H9 (cell line): ENCODE data around the gene SLC33A1. TPM values are rescaled to one million over a fixed set of nuclear protein-coding genes. Genes with fewer than 3 reads are reported as not detected.

Source experiments
- DNase-seq: peaks from one replicate; pipeline ENCODE4 v3.0.0-alpha.2; 2017
- H2AFZ ChIP-seq: one replicate; pipeline ENCODE4 v1.6.1; 2013; ENCODE audit warnings: mild to moderate bottlenecking, low read length, control low read depth, moderate library complexity
- H2AK5ac ChIP-seq: 2 replicates; pipeline ENCODE4 v1.6.1; 2013; ENCODE audit warnings: low read length, control low read depth, mixed read lengths; ENCODE audit not compliant: insufficient read length
- H2BK120ac ChIP-seq: one replicate; pipeline ENCODE4 v1.6.1; 2013; ENCODE audit warnings: low read depth, mild to moderate bottlenecking, low read length, control low read depth, inconsistent platforms; ENCODE audit not compliant: poor library complexity, severe bottlenecking
- H2BK12ac ChIP-seq: 2 replicates; pipeline ENCODE4 v1.6.1; 2013; ENCODE audit warnings: low read length, control low read depth, mixed read lengths, low read depth; ENCODE audit not compliant: insufficient read length
- H2BK15ac ChIP-seq: 2 replicates; pipeline ENCODE4 v1.6.1; 2013; ENCODE audit warnings: low read depth, low read length, control low read depth
- H2BK20ac ChIP-seq: one replicate; pipeline ENCODE4 v1.6.1; 2013; ENCODE audit warnings: low read depth, mild to moderate bottlenecking, low read length, control low read depth, inconsistent platforms; ENCODE audit not compliant: poor library complexity, severe bottlenecking
- H2BK5ac ChIP-seq: 2 replicates; pipeline ENCODE4 v1.6.1; 2013; ENCODE audit warnings: low read length, control low read depth, mixed read lengths; ENCODE audit not compliant: insufficient read length
- H3K14ac ChIP-seq: 2 replicates; pipeline ENCODE4 v1.6.1; 2013; ENCODE audit warnings: low read length, control low read depth; ENCODE audit not compliant: insufficient read depth
- H3K18ac ChIP-seq: 2 replicates; pipeline ENCODE4 v1.6.1; 2013; ENCODE audit warnings: low read depth, mild to moderate bottlenecking, mixed read lengths, low read length, control low read depth; ENCODE audit not compliant: insufficient read length
- H3K23ac ChIP-seq: 2 replicates; pipeline ENCODE4 v1.6.1; 2013; ENCODE audit warnings: low read length, control low read depth, mixed read lengths, low read depth; ENCODE audit not compliant: insufficient read length
- H3K23me2 ChIP-seq: 2 replicates; pipeline ENCODE4 v1.6.1; 2013; ENCODE audit warnings: low read depth, mild to moderate bottlenecking, mixed read lengths, low read length, control low read depth; ENCODE audit not compliant: insufficient read length, poor library complexity, severe bottlenecking
- H3K27ac ChIP-seq: 2 replicates; pipeline ENCODE4 v1.5.1; 2013; ENCODE audit warnings: low read length, control low read depth, mixed read lengths, low read depth; ENCODE audit not compliant: insufficient read length
- H3K27me3 ChIP-seq: 2 replicates; pipeline ENCODE4 v1.6.1; 2013; ENCODE audit warnings: low read length, control low read depth, inconsistent platforms; ENCODE audit not compliant: insufficient read depth
- H3K4ac ChIP-seq: 2 replicates; pipeline ENCODE4 v1.6.1; 2013; ENCODE audit warnings: low read depth, mild to moderate bottlenecking, control low read depth, inconsistent platforms, low read length, moderate library complexity
- H3K4me1 ChIP-seq: 2 replicates; pipeline ENCODE4 v1.6.1; 2013; ENCODE audit warnings: low read length, control low read depth, inconsistent platforms; ENCODE audit not compliant: insufficient read depth
- H3K4me2 ChIP-seq: 2 replicates; pipeline ENCODE4 v1.6.1; 2013; ENCODE audit warnings: low read length, control low read depth, mixed read lengths; ENCODE audit not compliant: insufficient read length, insufficient read depth
- H3K56ac ChIP-seq: 2 replicates; pipeline ENCODE4 v1.6.1; 2013; ENCODE audit warnings: low read depth, mild to moderate bottlenecking, mixed read lengths, low read length, control low read depth; ENCODE audit not compliant: insufficient read length
- H3K79me1 ChIP-seq: 2 replicates; pipeline ENCODE4 v1.6.1; 2013; ENCODE audit warnings: low read depth, mild to moderate bottlenecking, moderate library complexity, low read length, control low read depth, inconsistent platforms; ENCODE audit not compliant: insufficient read depth, poor library complexity, severe bottlenecking
- H3K79me2 ChIP-seq: 2 replicates; pipeline ENCODE4 v1.6.1; 2013; ENCODE audit warnings: low read length, control low read depth, inconsistent platforms; ENCODE audit not compliant: insufficient read depth
- H3K9ac ChIP-seq: 2 replicates; pipeline ENCODE4 v1.6.1; 2013; ENCODE audit warnings: low read length, control low read depth, mixed read lengths; ENCODE audit not compliant: insufficient read length; ENCODE audit errors: extremely low read depth
- H3K9me3 ChIP-seq: one replicate; pipeline ENCODE4 v1.6.1; 2013; ENCODE audit warnings: low read depth, low read length, inconsistent platforms; ENCODE audit not compliant: control insufficient read depth
- H3T11ph ChIP-seq: one replicate; pipeline ENCODE4 v1.6.1; 2013; ENCODE audit warnings: mild to moderate bottlenecking, low read length, control low read depth, inconsistent platforms
- H4K20me1 ChIP-seq: one replicate; pipeline ENCODE4 v1.6.1; 2013; ENCODE audit not compliant: control insufficient read depth, insufficient read length, insufficient read depth
- H4K5ac ChIP-seq: 2 replicates; pipeline ENCODE4 v1.6.1; 2013; ENCODE audit warnings: low read depth, mild to moderate bottlenecking, mixed read lengths, low read length, control low read depth; ENCODE audit not compliant: insufficient read length
- H4K8ac ChIP-seq: replicated peaks from 2 replicates; pipeline ENCODE4 v1.6.1; 2013; ENCODE audit warnings: low read length, control low read depth, mixed read lengths, low read depth; ENCODE audit not compliant: insufficient read length
- H4K91ac ChIP-seq: 2 replicates; pipeline ENCODE4 v1.6.1; 2013; ENCODE audit warnings: low read depth, mild to moderate bottlenecking, moderate library complexity, mixed read lengths, low read length, control low read depth; ENCODE audit not compliant: insufficient read length
- H3K27ac Mint-ChIP-seq, 3 experiments: 2 replicates in 2 of 3; 3 replicates in 1 of 3; pipeline ENCODE4 v1.8.0; 2020 to 2021; ENCODE audit warnings: mixed read lengths in 3 of 3, mild to moderate bottlenecking in 1 of 3, moderate library complexity in 1 of 3
- H3K27me3 Mint-ChIP-seq: 2 replicates; pipeline ENCODE4 v1.8.0; 2021; ENCODE audit warnings: low read depth, mild to moderate bottlenecking, moderate library complexity, mixed read lengths
- H3K36me3 Mint-ChIP-seq, 3 experiments: 2 replicates in 2 of 3; 3 replicates in 1 of 3; pipeline ENCODE4 v1.8.0; 2020 to 2021; ENCODE audit warnings: low read depth in 3 of 3, mixed read lengths in 3 of 3; ENCODE audit not compliant: insufficient read depth in 1 of 3
- H3K4me1 Mint-ChIP-seq, 2 experiments: 2 replicates each; pipeline ENCODE4 v1.8.0; 2020; ENCODE audit warnings: mixed read lengths in 2 of 2
- H3K4me3 Mint-ChIP-seq, 2 experiments: 2 replicates in 1 of 2; 3 replicates in 1 of 2; pipeline ENCODE4 v1.8.0; 2020 to 2021; ENCODE audit warnings: mild to moderate bottlenecking in 2 of 2, mixed read lengths in 2 of 2, moderate library complexity in 1 of 2
- H3K9me3 Mint-ChIP-seq, 2 experiments: 2 replicates in 1 of 2; 3 replicates in 1 of 2; pipeline ENCODE4 v1.8.0; 2020; ENCODE audit warnings: mild to moderate bottlenecking in 2 of 2, mixed read lengths in 2 of 2, moderate library complexity in 1 of 2
- total RNA-seq: library from RNA; stranded (reverse); gene quantifications from 2 replicates; pipeline ENCODE4 v1.2.1, GENCODE V29; 2021
- TF ChIP-seq, protein P1 (sequence below): fragments of 200-600 bp; sonication (generic); conservative IDR thresholded peaks from 3 replicates; pipeline ENCODE4 v1.8.0; 2021; ENCODE audit warnings: antibody characterized with exemption, mild to moderate bottlenecking

SLC33A1 gene
- total RNA-seq, 1 experiment from 2014 or later: 15.0 TPM

DNA sequence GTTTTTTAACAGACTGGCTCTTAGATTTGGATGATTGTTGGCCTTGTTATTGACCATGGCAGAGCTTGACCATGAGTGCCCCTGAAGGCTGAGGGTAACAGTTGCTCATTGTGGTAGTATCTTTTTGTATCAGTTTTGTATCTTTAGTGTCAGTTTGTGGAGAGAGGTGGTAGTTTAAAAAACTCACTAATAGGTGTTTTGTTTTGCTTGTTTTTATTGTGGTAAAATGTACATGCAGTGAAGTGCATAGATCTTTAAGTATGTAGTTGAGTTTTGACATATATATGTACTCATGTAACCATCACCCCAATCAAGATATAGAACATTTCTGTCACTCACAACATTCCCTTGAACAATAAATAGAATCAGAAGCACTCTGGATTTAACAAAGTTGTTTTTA is 26.1 kb upstream of the SLC33A1 start:
- no peak overlapping the region for H2AFZ ChIP-seq
- Mint-ChIP-seq H3K4me1 (peaks cover 13 to 27% of the 10 kb centered on the region in 2 experiments), H3K27me3 (no peaks in the 10 kb centered on the region), H3K27ac (no peak overlapping the region), H3K36me3 (peaks cover 0 to 4% (median 0%) of the 10 kb centered on the region in 3 experiments; a peak in 2 of 7 replicates), H3K9me3 (no peaks in the 10 kb centered on the region), H3K4me3 (no peak overlapping the region; a peak in 1 of 5 replicates)
- no peak overlapping the region for H3K56ac ChIP-seq
- no peak overlapping the region for H4K8ac ChIP-seq
- H3K27ac ChIP-seq: no peak overlapping the region
- H2BK20ac ChIP-seq: no peak overlapping the region
- no peak overlapping the region for H4K5ac ChIP-seq
- TF ChIP-seq, protein P1, sequence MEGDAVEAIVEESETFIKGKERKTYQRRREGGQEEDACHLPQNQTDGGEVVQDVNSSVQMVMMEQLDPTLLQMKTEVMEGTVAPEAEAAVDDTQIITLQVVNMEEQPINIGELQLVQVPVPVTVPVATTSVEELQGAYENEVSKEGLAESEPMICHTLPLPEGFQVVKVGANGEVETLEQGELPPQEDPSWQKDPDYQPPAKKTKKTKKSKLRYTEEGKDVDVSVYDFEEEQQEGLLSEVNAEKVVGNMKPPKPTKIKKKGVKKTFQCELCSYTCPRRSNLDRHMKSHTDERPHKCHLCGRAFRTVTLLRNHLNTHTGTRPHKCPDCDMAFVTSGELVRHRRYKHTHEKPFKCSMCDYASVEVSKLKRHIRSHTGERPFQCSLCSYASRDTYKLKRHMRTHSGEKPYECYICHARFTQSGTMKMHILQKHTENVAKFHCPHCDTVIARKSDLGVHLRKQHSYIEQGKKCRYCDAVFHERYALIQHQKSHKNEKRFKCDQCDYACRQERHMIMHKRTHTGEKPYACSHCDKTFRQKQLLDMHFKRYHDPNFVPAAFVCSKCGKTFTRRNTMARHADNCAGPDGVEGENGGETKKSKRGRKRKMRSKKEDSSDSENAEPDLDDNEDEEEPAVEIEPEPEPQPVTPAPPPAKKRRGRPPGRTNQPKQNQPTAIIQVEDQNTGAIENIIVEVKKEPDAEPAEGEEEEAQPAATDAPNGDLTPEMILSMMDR: no peak
- H3K79me1 ChIP-seq: peaks cover 3% of the 10 kb centered on the region
- no peaks in the 10 kb centered on the region for H3K27me3 ChIP-seq
- no peak overlapping the region for H2BK120ac ChIP-seq
- H3K4ac ChIP-seq: no peak overlapping the region
- H3K79me2 ChIP-seq: peaks cover 48% of the 10 kb centered on the region; the same call in 1 of the 2 replicates
- no peaks in the 10 kb centered on the region for H3K23me2 ChIP-seq
- no peak overlapping the region for H2BK12ac ChIP-seq
- no peaks in the 10 kb centered on the region for H4K20me1 ChIP-seq
- no peak overlapping the region for H2AK5ac ChIP-seq
- H3K4me1 ChIP-seq: no peaks in the 10 kb centered on the region; the same call in 1 of the 2 replicates
- H3K9me3 ChIP-seq: no peaks in the 10 kb centered on the region
- no peak overlapping the region for H2BK15ac ChIP-seq
- no peak for DNase-seq
- no peak overlapping the region for H3K14ac ChIP-seq
- H3K4me2 ChIP-seq: no peak overlapping the region
- no peak overlapping the region for H3K23ac ChIP-seq
- no peak overlapping the region for H3K9ac ChIP-seq
- no peak overlapping the region for H3T11ph ChIP-seq
- H4K91ac ChIP-seq: no peak overlapping the region
- no peak overlapping the region for H2BK5ac ChIP-seq
- no peak overlapping the region for H3K18ac ChIP-seq
